ENCODE measurements around the gene USP46. TPM values are rescaled to one million over a fixed set of nuclear protein-coding genes. Genes with fewer than 3 reads are reported as not detected.

USP46 gene
- total RNA-seq, 1 experiment from 2014 or later = 48.1 TPM

DNA sequence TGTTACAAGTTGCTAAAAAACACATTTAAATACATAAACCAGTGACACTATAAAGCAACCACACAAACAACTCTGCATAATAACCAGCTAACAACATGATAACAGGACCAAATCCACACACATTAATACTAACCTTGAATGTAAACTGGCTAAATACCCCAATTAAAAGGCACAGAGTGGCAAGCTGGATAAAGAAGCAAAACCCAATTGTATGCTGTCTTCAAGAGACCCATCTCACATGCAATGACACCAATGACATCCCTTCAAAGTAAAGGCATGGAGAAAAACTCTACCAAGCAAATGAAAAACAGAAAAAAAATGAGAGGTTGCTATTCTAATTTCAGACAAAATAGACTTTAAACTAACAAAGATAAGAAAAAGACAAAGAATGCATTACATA, 34.4 kb upstream of the USP46 start:
- Mint-ChIP-seq H3K4me3 (no peak overlapping the region), H3K27ac (no peak overlapping the region), H3K27me3 (ENCODE audit: low read depth) (peaks cover 6% of the 10 kb centered on the region), H3K36me3 (peaks cover 20% of the 10 kb centered on the region), H3K9me3 (peaks cover 34% of the 10 kb centered on the region), H3K4me1 (peaks cover 11% of the 10 kb centered on the region)
- TF ChIP-seq GRHL2 (CRISPR knock-in tag; IDR thresholded peaks at IDR 0.05; ENCODE audit: insufficient replicate concordance, severe bottlenecking) (no peak), FOXP1 (CRISPR knock-in tag; IDR thresholded peaks at IDR 0.05; ENCODE audit: borderline replicate concordance) (no peak), ZNF671 (CRISPR knock-in tag; IDR thresholded peaks at IDR 0.05) (no peak), TEAD1 (CRISPR knock-in tag; IDR thresholded peaks at IDR 0.05) (no peak), ZNF121 (CRISPR knock-in tag; IDR thresholded peaks at IDR 0.05) (no peak), CREB1 (CRISPR knock-in tag; IDR thresholded peaks at IDR 0.05) (no peak), ZNF317 (CRISPR knock-in tag; IDR thresholded peaks at IDR 0.05; ENCODE audit: borderline replicate concordance, low read depth) (no peak), ESRRA (CRISPR knock-in tag; IDR thresholded peaks at IDR 0.05; ENCODE audit: borderline replicate concordance) (no peak), RELA (CRISPR knock-in tag; IDR thresholded peaks at IDR 0.05; ENCODE audit: borderline replicate concordance) (no peak), ZNF416 (CRISPR knock-in tag; IDR thresholded peaks at IDR 0.05) (no peak), JAZF1 (CRISPR knock-in tag; IDR thresholded peaks at IDR 0.05) (no peak), PRRX2 (CRISPR knock-in tag; IDR thresholded peaks at IDR 0.05) (no peak)
- TF ChIP-seq, protein P1, sequence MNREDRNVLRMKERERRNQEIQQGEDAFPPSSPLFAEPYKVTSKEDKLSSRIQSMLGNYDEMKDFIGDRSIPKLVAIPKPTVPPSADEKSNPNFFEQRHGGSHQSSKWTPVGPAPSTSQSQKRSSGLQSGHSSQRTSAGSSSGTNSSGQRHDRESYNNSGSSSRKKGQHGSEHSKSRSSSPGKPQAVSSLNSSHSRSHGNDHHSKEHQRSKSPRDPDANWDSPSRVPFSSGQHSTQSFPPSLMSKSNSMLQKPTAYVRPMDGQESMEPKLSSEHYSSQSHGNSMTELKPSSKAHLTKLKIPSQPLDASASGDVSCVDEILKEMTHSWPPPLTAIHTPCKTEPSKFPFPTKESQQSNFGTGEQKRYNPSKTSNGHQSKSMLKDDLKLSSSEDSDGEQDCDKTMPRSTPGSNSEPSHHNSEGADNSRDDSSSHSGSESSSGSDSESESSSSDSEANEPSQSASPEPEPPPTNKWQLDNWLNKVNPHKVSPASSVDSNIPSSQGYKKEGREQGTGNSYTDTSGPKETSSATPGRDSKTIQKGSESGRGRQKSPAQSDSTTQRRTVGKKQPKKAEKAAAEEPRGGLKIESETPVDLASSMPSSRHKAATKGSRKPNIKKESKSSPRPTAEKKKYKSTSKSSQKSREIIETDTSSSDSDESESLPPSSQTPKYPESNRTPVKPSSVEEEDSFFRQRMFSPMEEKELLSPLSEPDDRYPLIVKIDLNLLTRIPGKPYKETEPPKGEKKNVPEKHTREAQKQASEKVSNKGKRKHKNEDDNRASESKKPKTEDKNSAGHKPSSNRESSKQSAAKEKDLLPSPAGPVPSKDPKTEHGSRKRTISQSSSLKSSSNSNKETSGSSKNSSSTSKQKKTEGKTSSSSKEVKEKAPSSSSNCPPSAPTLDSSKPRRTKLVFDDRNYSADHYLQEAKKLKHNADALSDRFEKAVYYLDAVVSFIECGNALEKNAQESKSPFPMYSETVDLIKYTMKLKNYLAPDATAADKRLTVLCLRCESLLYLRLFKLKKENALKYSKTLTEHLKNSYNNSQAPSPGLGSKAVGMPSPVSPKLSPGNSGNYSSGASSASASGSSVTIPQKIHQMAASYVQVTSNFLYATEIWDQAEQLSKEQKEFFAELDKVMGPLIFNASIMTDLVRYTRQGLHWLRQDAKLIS (CRISPR knock-in tag; IDR thresholded peaks at IDR 0.05; ENCODE audit: borderline replicate concordance) = no peak
- TF ChIP-seq, protein P2, sequence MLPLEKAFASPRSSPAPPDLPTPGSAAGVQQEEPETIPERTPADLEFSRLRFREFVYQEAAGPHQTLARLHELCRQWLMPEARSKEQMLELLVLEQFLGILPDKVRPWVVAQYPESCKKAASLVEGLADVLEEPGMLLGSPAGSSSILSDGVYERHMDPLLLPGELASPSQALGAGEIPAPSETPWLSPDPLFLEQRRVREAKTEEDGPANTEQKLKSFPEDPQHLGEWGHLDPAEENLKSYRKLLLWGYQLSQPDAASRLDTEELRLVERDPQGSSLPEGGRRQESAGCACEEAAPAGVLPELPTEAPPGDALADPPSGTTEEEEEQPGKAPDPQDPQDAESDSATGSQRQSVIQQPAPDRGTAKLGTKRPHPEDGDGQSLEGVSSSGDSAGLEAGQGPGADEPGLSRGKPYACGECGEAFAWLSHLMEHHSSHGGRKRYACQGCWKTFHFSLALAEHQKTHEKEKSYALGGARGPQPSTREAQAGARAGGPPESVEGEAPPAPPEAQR (CRISPR knock-in tag; IDR thresholded peaks at IDR 0.05) = no peak
- TF ChIP-seq, protein P3, sequence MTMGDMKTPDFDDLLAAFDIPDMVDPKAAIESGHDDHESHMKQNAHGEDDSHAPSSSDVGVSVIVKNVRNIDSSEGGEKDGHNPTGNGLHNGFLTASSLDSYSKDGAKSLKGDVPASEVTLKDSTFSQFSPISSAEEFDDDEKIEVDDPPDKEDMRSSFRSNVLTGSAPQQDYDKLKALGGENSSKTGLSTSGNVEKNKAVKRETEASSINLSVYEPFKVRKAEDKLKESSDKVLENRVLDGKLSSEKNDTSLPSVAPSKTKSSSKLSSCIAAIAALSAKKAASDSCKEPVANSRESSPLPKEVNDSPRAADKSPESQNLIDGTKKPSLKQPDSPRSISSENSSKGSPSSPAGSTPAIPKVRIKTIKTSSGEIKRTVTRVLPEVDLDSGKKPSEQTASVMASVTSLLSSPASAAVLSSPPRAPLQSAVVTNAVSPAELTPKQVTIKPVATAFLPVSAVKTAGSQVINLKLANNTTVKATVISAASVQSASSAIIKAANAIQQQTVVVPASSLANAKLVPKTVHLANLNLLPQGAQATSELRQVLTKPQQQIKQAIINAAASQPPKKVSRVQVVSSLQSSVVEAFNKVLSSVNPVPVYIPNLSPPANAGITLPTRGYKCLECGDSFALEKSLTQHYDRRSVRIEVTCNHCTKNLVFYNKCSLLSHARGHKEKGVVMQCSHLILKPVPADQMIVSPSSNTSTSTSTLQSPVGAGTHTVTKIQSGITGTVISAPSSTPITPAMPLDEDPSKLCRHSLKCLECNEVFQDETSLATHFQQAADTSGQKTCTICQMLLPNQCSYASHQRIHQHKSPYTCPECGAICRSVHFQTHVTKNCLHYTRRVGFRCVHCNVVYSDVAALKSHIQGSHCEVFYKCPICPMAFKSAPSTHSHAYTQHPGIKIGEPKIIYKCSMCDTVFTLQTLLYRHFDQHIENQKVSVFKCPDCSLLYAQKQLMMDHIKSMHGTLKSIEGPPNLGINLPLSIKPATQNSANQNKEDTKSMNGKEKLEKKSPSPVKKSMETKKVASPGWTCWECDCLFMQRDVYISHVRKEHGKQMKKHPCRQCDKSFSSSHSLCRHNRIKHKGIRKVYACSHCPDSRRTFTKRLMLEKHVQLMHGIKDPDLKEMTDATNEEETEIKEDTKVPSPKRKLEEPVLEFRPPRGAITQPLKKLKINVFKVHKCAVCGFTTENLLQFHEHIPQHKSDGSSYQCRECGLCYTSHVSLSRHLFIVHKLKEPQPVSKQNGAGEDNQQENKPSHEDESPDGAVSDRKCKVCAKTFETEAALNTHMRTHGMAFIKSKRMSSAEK (CRISPR knock-in tag; IDR thresholded peaks at IDR 0.05; ENCODE audit: borderline replicate concordance) = no peak
- TF ChIP-seq, protein P4, sequence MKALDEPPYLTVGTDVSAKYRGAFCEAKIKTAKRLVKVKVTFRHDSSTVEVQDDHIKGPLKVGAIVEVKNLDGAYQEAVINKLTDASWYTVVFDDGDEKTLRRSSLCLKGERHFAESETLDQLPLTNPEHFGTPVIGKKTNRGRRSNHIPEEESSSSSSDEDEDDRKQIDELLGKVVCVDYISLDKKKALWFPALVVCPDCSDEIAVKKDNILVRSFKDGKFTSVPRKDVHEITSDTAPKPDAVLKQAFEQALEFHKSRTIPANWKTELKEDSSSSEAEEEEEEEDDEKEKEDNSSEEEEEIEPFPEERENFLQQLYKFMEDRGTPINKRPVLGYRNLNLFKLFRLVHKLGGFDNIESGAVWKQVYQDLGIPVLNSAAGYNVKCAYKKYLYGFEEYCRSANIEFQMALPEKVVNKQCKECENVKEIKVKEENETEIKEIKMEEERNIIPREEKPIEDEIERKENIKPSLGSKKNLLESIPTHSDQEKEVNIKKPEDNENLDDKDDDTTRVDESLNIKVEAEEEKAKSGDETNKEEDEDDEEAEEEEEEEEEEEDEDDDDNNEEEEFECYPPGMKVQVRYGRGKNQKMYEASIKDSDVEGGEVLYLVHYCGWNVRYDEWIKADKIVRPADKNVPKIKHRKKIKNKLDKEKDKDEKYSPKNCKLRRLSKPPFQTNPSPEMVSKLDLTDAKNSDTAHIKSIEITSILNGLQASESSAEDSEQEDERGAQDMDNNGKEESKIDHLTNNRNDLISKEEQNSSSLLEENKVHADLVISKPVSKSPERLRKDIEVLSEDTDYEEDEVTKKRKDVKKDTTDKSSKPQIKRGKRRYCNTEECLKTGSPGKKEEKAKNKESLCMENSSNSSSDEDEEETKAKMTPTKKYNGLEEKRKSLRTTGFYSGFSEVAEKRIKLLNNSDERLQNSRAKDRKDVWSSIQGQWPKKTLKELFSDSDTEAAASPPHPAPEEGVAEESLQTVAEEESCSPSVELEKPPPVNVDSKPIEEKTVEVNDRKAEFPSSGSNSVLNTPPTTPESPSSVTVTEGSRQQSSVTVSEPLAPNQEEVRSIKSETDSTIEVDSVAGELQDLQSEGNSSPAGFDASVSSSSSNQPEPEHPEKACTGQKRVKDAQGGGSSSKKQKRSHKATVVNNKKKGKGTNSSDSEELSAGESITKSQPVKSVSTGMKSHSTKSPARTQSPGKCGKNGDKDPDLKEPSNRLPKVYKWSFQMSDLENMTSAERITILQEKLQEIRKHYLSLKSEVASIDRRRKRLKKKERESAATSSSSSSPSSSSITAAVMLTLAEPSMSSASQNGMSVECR (CRISPR knock-in tag; IDR thresholded peaks at IDR 0.05; ENCODE audit: borderline replicate concordance) = no peak
- TF ChIP-seq, protein P5, sequence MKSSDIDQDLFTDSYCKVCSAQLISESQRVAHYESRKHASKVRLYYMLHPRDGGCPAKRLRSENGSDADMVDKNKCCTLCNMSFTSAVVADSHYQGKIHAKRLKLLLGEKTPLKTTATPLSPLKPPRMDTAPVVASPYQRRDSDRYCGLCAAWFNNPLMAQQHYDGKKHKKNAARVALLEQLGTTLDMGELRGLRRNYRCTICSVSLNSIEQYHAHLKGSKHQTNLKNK (CRISPR knock-in tag; IDR thresholded peaks at IDR 0.05) = no peak
- DNase-seq (ENCODE audit: low spot score) = no peak
- ATAC-seq = no peak
- CTCF ChIA-PET = no interaction called here
- POLR2A ChIA-PET = no interaction called here
